Activated T-cell treated with anti-CD3 and anti-CD28 coated beads, Interleukin-2, amount 50 U/mL, for 72 hours (primary cell): ENCODE data around the gene LCN2. TPM values are rescaled to one million over a fixed set of nuclear protein-coding genes. Genes with fewer than 3 reads are reported as not detected.
A peak's percentile ranks its signal among the peaks of the same experiment; 100 is the strongest.

Experiments used
- ATAC-seq, 2 donors: fragments of 150-1000 bp; cut with Tn5 transposase; replicated peaks in 1 of 2; 2 replicates each; pipeline ENCODE4 v1.10.0; 2021; ENCODE audit warnings: moderate library complexity in 2 of 2, mild to moderate bottlenecking in 1 of 2
- DNase-seq, 2 donors: peaks; one replicate each; pipeline ENCODE4 v3.0.0; 2021 to 2022; ENCODE audit warnings: mixed read lengths in 1 of 2
- H3K27ac Mint-ChIP-seq: one replicate; pipeline ENCODE4 v1.8.0; 2022; ENCODE audit warnings: mild to moderate bottlenecking, moderate library complexity, mixed read lengths
- H3K27me3 Mint-ChIP-seq: one replicate; pipeline ENCODE4 v1.8.0; 2022; ENCODE audit warnings: low read depth, mixed read lengths
- H3K36me3 Mint-ChIP-seq, 2 donors: one replicate each; pipeline ENCODE4 v1.8.0; 2022; ENCODE audit warnings: mixed read lengths in 2 of 2, mild to moderate bottlenecking in 1 of 2; ENCODE audit not compliant: insufficient read depth in 2 of 2
- H3K4me1 Mint-ChIP-seq: one replicate; pipeline ENCODE4 v1.8.0; 2022; ENCODE audit warnings: low read depth, mixed read lengths
- H3K4me3 Mint-ChIP-seq, 2 donors: one replicate each; pipeline ENCODE4 v1.8.0; 2022; ENCODE audit warnings: mild to moderate bottlenecking in 2 of 2, mixed read lengths in 2 of 2, moderate library complexity in 2 of 2
- H3K9me3 Mint-ChIP-seq, 2 donors: one replicate each; pipeline ENCODE4 v1.8.0; 2022; ENCODE audit warnings: mixed read lengths in 2 of 2
- total RNA-seq, 2 donors: library from RNA; stranded (reverse); gene quantifications; one replicate each; pipeline ENCODE4 v1.2.3, GENCODE V29; 2022

The LCN2 gene
- total RNA-seq, 2 donors from 2014 or later: not detected

- Mint-ChIP-seq H3K4me3 (no peak overlapping the region), H3K4me1 (peaks cover 10% of the 10 kb centered on the region), H3K9me3 (no peaks in the 10 kb centered on the region), H3K27me3 (no peaks in the 10 kb centered on the region), H3K36me3 (peaks cover 12 to 21% of the 10 kb centered on the region in 2 donors), H3K27ac (no peak overlapping the region)
- DNase-seq: no peak
- no peak for ATAC-seq
These were observed 33.8 kb downstream of the LCN2 start for GRCh38 chr9:128182893-128183588.

- no peak for ATAC-seq
- Mint-ChIP-seq H3K36me3 (peaks cover 4 to 15% of the 10 kb centered on the region in 2 donors), H3K4me3 (no peak overlapping the region)
These were observed 37.0 kb downstream of the LCN2 start for GRCh38 chr9:128185979-128186965.

DNA sequence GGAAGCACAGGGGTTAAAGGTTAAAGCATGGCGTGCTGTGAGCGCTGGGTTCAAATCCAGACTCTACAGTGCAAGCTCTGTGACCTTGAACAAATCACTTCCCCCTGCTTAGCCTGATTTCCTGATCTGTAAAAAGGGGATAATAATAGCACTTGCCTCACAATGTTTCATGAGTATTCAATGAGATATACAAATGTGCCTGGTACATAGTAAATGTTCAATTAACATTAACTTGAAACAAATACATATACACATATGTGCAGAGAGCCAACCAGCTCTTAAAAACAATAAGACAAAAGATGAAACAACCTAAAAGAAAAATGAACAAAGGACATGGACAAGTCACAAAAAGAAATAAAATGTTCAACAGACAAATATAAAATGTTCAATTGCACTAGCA, 38.1 kb downstream of the LCN2 start:
- ATAC-seq (no peak), DNase-seq (no peak)
- Mint-ChIP-seq H3K27ac (no peak overlapping the region), H3K9me3 (no peaks in the 10 kb centered on the region), H3K4me1 (peaks cover 41% of the 10 kb centered on the region), H3K27me3 (no peaks in the 10 kb centered on the region), H3K36me3 (peaks cover 4 to 15% of the 10 kb centered on the region in 2 donors), H3K4me3 (no peak overlapping the region)

More at GRCh38 chr9:128185979-128186965, 37.0 kb downstream of the LCN2 start:
- no peaks in the 10 kb centered on the region for H3K9me3 Mint-ChIP-seq
- no peak for DNase-seq
- no peaks in the 10 kb centered on the region for H3K27me3 Mint-ChIP-seq
- H3K4me1 Mint-ChIP-seq: peaks cover 36% of the 10 kb centered on the region
- no peak overlapping the region for H3K27ac Mint-ChIP-seq

GRCh38 chr9:128188209-128188608, 39.0 kb downstream of the LCN2 start:
- DNase-seq: no peak
- no peak overlapping the region for H3K27ac Mint-ChIP-seq

GRCh38 chr9:128190013-128190412, 40.8 kb downstream of the LCN2 start:
- no peaks in the 10 kb centered on the region for H3K9me3 Mint-ChIP-seq
- peak overlapping the region; percentile 47 for H3K27ac Mint-ChIP-seq
- DNase-seq (no peak), ATAC-seq (no peak)
- H3K27me3 Mint-ChIP-seq: no peaks in the 10 kb centered on the region
- peaks cover 4 to 13% of the 10 kb centered on the region in 2 donors for H3K36me3 Mint-ChIP-seq
- peak overlapping the region; percentile 98 to 100 for H3K4me3 Mint-ChIP-seq
- H3K4me1 Mint-ChIP-seq: peaks cover 36% of the 10 kb centered on the region

More at GRCh38 chr9:128188209-128188608, 39.0 kb downstream of the LCN2 start:
- Mint-ChIP-seq H3K36me3 (peaks cover 4 to 15% of the 10 kb centered on the region in 2 donors), H3K9me3 (no peaks in the 10 kb centered on the region), H3K4me1 (peaks cover 41% of the 10 kb centered on the region), H3K27me3 (no peaks in the 10 kb centered on the region), H3K4me3 (peak overlapping the region in 1 of 2 donors; percentile 3)
- no peak for ATAC-seq

- Mint-ChIP-seq H3K4me3 (peak overlapping the region; percentile 98 to 100), H3K36me3 (peaks cover 4 to 13% of the 10 kb centered on the region in 2 donors)
These were observed 41.5 kb downstream of the LCN2 start for GRCh38 chr9:128190516-128191405.

DNA sequence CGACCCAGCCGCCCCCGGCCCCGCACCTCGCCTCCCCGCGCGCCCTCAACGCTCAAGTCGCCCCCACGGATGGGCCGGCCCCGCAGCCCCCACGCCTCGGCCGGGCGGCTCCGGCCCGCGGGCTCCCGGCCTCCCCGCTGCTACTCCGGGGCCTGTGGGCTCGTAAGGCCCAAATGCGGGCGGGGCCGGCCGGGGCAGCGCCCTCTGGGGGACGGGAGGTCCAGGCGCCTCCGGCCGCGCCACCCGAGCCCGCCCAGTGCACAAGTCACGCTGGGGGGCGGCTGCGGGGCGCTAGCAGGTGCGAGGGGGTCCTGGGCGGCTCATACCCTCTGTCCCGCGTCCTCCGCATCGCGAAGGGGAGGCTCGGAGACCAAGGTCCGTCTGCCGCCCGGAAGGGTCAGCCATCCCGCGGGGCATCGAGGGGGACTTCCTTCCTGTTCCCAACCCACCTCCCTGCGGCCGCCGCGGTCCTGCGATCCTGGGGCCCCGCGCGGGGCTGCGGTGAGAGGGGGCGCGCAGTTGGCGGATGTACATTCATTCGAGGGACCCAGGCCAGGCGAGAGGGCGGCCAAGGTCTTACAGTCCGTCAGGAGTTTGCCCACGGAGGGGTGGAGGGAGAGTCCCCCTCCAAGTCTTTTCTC, 42.3 kb downstream of the LCN2 start, which contains the start of gene CIZ1:
TSS of gene CIZ1 (minus strand) at position 167 of the 641 bp plus-strand sequence. CDS start 715 bp downstream, outside the sequence.
- H3K27me3 Mint-ChIP-seq: no peaks in the 10 kb centered on the region
- H3K4me3 Mint-ChIP-seq: peak within 1 kb of the TSS; percentile 98 to 100
- peak; percentile 92 to 97 for ATAC-seq
- peaks cover 36% of the 10 kb centered on the region for H3K4me1 Mint-ChIP-seq
- peak; percentile 83 to 87 for DNase-seq
- H3K36me3 Mint-ChIP-seq: peaks cover 4 to 13% of the 10 kb centered on the region in 2 donors
- H3K27ac Mint-ChIP-seq: peak within 1 kb of the TSS; percentile 99
- no peaks in the 10 kb centered on the region for H3K9me3 Mint-ChIP-seq

More at GRCh38 chr9:128190516-128191405, 41.5 kb downstream of the LCN2 start:
- no peak for DNase-seq
- ATAC-seq: peak in 1 of 2 donors; percentile 60
- peak overlapping the region; percentile 99 for H3K27ac Mint-ChIP-seq
- H3K27me3 Mint-ChIP-seq: no peaks in the 10 kb centered on the region
- no peaks in the 10 kb centered on the region for H3K9me3 Mint-ChIP-seq
- H3K4me1 Mint-ChIP-seq: peaks cover 36% of the 10 kb centered on the region

DNA sequence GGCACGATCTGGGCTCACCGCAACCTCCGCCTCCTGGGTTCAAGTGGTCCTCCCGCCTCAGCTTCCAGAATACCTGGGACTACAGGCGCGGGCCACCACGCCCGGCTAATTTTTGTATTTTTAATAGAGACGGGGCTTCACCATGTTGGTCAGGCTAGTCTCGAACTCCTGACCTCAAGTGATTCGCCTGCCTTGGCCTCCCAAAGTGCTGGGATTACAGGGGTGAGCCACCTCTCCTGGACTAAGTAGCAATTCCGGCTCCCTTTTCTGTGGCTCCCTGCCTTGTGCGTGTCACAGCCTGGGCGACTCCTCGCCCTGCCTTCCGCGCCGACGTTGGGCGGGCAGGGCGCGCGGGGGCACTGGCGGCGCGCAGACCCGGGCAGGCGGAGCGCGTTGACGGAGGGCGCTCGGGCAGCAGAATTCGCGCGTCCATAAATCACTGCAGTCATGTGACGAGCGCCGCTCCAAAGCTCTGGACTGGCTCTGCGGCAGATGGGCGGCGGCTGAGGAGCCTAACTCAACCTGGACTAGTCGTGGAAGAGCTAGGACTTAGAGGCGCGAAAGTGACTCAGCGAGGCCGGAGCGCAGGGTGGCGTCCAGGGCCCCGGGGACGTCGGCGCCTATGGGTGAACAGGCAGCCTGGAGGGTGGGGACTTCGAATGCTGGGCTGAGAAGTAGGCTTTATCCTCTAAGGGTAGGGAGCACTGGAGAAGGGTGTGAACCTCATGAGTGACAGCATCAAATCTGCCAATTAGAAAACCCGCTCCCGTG, 43.5 kb downstream of the LCN2 start:
- H3K4me1 Mint-ChIP-seq: peaks cover 34% of the 10 kb centered on the region
- peaks cover 3 to 9% of the 10 kb centered on the region in 2 donors for H3K36me3 Mint-ChIP-seq
- H3K27ac Mint-ChIP-seq: no peak overlapping the region
- H3K27me3 Mint-ChIP-seq: no peaks in the 10 kb centered on the region
- ATAC-seq: peak in 1 of 2 donors; percentile 65
- DNase-seq: peak in 1 of 2 donors; percentile 67
- H3K9me3 Mint-ChIP-seq: no peaks in the 10 kb centered on the region
- peak overlapping the region; percentile 45 to 54 for H3K4me3 Mint-ChIP-seq

- ATAC-seq (no peak), DNase-seq (no peak)
- Mint-ChIP-seq H3K4me1 (peaks cover 26% of the 10 kb centered on the region), H3K27me3 (no peaks in the 10 kb centered on the region), H3K9me3 (no peaks in the 10 kb centered on the region), H3K4me3 (no peak overlapping the region), H3K27ac (no peak overlapping the region), H3K36me3 (peaks cover 3 to 9% of the 10 kb centered on the region in 2 donors)
These were observed 44.3 kb downstream of the LCN2 start for GRCh38 chr9:128193469-128194096.

DNA sequence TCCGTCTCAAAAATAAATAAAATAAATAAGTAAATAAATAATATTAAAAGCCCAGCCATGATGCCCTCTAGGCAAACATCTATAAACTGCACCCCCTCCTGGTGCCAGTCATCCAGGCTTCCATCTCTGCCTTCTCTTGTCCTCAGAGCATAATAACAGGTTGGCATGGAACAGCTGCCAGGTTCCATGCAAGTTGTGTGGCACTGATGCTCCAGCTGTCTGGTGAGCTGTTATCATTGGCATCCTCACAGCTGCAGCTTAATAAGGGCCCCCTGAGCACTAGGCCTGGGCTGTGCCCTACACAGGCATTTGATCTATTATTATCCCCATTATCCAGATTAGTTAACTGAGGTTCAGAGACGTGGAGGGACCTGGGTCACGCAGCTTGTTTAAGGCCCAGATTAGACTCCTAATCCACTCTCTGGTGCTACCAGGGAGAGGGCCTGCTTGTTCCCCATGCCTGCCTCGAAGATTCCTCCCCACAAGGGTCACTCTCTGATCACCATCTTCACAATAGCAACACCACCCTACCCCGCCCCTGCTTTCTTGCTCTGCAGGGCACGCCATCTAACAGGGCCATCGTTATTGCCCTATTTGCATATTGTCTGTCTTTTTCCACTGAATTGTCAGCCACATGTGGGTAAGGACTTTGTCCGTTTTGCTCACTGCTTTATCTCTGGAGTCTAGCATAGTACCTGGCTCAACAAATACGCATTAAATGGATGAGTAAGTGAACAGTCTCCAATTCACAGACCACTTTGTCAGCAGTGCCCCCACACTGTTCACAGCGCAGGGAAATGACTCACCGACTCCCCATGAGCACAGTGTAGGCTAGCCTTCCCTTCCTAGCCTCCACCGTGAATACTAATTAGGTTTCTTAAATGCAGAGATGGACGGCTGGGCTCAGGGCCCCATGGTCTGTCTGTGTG, 52.5 kb downstream of the LCN2 start:
- Mint-ChIP-seq H3K9me3 (no peaks in the 10 kb centered on the region), H3K4me1 (peaks cover 22% of the 10 kb centered on the region), H3K4me3 (no peak overlapping the region), H3K27ac (no peak overlapping the region), H3K27me3 (peaks cover 14% of the 10 kb centered on the region), H3K36me3 (no peaks in the 10 kb centered on the region)
- DNase-seq (no peak), ATAC-seq (no peak)
